GM18498 (cell line): Measurements from ENCODE around the gene NCKAP5L.
"Not testable (repeated sequence)": the region's sequence is repeated elsewhere in the genome, so short reads cannot be mapped to it uniquely, and the experiment has no call there.

ENCODE experiments used
- ATAC-seq: cut with Tn5 transposase; IDR thresholded peaks from one replicate; pipeline ENCODE4 v1.9.1; 2021; ENCODE audit warnings: mild to moderate bottlenecking, moderate library complexity; ENCODE audit not compliant: unreplicated experiment

NCKAP5L gene, protein sequence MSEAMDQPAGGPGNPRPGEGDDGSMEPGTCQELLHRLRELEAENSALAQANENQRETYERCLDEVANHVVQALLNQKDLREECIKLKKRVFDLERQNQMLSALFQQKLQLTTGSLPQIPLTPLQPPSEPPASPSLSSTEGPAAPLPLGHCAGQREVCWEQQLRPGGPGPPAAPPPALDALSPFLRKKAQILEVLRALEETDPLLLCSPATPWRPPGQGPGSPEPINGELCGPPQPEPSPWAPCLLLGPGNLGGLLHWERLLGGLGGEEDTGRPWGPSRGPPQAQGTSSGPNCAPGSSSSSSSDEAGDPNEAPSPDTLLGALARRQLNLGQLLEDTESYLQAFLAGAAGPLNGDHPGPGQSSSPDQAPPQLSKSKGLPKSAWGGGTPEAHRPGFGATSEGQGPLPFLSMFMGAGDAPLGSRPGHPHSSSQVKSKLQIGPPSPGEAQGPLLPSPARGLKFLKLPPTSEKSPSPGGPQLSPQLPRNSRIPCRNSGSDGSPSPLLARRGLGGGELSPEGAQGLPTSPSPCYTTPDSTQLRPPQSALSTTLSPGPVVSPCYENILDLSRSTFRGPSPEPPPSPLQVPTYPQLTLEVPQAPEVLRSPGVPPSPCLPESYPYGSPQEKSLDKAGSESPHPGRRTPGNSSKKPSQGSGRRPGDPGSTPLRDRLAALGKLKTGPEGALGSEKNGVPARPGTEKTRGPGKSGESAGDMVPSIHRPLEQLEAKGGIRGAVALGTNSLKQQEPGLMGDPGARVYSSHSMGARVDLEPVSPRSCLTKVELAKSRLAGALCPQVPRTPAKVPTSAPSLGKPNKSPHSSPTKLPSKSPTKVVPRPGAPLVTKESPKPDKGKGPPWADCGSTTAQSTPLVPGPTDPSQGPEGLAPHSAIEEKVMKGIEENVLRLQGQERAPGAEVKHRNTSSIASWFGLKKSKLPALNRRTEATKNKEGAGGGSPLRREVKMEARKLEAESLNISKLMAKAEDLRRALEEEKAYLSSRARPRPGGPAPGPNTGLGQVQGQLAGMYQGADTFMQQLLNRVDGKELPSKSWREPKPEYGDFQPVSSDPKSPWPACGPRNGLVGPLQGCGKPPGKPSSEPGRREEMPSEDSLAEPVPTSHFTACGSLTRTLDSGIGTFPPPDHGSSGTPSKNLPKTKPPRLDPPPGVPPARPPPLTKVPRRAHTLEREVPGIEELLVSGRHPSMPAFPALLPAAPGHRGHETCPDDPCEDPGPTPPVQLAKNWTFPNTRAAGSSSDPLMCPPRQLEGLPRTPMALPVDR (N-terminal part only)

DNA sequence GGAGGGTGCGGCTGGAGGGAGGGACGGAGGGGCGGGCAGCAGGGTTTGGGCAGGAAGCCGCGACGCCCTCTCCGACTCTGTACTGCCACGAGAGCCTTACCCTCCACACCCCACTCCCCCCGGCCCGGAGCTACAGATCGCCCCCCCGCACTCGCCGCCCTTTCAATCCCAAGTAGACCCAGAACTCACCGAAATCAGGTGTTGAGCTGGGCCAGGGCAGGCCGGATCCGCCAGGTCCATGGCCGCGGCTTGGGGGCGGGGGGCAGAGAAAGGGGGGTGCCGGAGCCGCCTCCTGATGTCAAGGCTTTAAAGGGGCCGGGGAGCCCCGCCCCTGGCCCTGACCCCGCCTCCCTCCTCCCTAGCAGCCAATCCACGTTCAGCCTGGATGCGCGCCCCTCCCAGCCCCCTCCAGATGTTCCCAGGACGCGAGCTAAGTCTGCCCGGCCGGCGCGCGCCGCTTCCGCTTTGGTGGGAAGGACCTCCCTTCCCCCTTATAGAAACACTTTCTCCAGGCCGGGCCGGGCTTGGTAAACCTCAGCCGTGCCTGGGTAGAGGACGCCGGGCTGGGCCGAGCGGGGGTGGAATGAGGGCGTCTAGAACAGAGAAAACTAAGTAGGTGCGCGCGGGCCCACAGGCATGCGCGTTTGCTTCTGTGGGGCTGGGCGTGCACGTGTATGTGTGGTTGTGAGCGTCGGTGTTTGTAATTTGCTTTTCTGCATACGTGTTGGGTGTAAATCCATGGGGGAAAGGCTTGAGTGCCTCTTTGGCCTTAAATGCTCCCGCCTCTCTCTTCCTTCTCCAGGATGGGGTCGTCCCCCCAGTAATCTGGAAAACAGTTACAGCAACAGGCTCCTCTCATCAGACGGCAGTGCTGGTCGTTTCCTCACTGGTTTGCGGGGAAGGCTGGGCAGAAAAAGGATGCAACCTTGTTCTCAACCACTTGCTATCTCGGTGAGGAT, at the start of gene NCKAP5L:
Gene NCKAP5L, minus strand, starts transcription at position 281 of the 959 bp plus-strand sequence. CDS start 24,369 bp downstream, outside the sequence.
- ATAC-seq, result peak; percentile 92

DNA sequence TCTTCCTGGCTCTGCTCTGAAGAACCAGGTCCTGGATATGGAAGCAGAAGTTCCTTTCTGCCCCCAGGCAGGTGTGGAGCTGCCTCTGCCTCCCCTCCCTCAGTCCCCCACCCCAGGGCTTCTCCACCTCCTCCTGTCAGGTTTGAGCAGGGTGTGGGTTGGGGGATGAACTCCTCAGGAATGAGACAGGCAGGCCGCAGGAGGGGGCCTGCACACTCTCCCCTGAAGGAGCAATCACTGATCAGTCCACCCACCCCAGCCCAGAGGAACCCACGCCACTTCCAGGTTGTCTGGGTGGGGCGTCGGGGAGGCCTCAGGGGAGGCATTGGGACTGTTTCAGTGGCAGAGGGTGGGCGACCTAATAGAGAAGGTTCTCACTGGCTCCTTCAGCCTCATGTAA, 48.9 kb upstream of the NCKAP5L start:
- no peak for ATAC-seq

DNA sequence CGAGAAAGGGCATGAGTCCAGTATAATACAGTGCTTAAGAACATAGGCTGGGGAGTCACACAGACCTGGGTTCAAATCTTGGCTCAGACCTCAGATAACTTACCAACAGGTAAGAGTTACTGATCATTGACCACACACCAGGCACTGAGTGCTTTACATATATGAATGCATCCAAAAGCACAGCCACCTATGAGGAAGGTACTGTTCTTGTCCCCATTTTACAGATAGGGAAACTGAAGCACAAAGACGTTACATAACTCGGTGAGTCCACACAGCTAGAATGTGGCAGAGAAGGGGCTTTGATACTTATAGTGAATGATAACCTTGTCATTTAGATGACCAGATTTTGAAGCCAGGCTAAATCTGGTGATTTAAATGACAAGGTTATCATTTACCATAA, 47.9 kb upstream of the NCKAP5L start:
- ATAC-seq, result no peak

DNA sequence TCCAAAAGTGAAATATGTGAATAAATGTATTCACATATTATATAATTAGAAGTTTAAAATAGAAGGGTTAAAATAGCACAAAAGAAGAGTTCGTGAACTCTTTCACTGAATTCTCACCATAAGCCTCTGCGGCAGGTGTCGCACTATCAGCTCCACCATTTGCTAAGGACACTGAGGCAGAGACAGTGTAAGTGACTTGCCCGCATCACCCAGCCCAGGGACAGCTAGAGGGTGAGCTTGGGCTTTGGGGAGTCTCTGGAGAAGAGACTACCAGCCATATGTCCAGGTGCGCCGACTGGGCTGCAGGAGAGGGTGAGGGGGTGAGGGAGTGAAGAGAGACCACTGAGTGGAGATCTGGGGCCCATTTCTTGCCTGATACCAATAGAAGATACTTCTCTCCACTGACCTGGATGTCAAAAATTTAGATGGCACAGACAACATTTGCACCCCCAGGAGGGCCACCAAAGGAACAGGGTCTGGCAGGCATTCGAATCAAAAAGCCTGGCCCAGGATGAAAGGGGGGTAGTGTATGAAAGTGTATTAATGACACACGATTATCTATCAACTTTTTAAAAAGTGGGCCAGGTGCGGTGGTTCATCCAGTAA, 47.0 kb upstream of the NCKAP5L start:
- no peak for ATAC-seq

DNA sequence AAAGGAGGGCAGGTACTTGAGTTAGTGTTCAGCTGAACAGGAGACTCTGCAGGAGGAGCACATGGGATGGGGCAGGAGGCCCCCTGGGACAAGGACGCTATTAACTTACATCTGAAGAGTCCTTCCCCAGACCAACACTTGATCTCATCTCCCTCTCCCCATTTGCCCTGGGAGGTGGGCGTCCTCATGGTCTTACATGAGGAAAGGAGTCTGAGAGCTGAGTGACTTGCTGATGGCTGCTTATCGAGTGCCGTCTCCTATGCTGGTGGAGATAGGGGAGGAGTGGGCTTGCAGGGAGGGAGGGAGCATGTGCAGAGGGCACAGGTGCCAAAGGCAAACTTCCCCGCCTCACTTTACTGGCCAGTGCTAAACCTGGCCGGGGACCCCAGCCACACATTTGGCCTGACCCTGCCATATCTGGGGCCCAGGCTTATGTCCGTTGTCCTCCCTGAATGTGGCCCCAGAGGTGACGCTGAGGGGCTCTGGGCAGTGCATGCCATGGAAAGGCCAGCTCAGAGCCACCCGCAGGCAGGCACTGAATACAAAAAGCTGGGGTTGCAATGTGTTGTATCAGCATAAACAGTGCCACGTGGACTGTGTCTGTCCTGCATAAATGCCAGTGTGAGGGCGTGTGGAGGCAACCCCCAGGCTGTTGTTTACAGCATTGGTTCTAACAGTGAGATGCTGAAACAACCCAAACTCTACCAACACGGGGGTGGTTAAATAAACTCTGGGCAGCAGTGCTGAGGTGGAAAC, 46.1 kb upstream of the NCKAP5L start:
- no peak for ATAC-seq

DNA sequence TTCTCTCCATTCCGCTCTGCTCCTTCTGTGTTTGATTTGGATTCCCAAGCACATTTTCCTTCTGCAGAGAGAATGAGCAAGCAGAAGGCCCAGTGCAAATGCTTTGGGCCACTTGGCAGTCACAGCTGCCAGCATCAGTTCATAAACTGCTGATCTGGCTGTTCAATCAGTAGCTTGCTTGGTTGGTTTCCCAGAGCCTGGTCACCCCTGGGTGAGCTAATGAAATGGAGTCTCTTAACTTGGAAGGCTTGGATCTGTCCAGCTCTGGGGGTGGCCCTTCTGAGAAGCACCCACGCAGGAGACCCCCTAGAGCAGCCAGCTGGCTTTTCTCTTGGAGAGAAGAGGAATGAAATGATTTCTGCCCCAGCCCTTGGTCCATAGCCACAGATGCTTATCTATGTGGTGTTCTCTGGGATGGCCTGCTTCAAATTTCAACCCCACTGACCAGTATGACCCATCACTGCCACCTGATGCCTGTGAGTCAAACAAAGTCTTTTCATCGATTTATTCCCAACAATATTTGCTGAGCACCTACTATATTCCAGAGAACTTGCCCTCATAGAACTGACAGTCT, 45.2 kb upstream of the NCKAP5L start:
- no peak for ATAC-seq

DNA sequence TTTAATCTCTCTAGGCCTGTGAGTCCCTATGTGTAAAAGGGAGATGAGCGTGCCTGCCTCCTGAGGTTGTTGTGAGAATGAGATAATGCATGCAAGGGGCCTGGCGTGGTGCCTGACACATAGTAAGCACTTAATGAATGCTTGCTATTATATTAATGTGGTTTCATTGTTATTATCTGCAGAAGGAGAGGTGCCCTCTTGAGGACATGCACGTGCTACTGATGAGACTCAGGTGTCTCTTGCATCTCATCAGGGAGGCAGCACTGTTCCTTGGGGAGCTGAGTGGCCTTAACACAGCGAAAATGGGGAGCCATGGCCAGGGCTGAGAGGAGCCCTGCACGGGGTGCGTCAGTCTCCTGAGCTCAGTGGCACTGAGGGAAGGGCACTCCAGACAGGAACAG, 44.6 kb upstream of the NCKAP5L start:
- no peak for ATAC-seq

DNA sequence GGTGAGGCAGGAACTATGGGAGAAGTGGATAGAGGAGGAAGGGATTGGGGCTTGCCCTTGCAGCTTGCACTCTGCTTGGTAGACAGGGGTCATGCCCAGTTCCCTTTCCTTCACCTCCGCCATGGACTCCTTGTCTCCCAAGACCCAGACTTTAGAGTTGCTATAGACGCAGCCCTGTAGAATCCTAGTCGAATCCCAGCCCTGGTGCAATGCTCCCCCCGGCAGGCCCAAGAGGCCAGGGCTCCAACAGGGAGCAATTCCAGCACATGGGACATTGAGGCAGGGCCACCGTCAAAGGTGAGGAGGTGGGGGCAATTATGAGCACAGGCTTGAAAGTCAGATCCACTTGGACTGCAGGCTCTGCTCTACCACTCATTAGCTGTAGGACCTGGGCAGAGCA, 44.2 kb upstream of the NCKAP5L start:
- no peak for ATAC-seq

DNA sequence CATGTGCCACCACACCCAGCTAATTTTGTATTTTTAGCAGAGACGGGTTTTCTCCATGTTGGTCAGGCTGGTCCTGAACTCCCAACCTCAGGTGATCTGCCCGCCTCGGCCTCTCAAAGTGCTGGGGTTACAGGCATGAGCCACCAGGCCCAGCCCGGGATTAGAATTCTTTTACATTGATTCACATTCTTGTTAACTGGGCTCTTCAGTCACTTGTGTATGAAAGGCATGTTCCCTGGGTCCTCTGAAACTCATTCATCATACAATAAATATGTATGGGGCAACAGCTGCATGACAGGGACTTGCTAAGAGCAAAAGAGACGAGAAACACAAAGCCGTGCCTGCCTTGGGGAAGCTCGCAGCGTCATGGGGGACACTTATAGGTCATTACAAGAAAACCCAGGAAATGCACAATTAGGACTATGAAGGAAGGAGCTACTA, 43.6 kb upstream of the NCKAP5L start:
- not testable (repeated sequence) for ATAC-seq

DNA sequence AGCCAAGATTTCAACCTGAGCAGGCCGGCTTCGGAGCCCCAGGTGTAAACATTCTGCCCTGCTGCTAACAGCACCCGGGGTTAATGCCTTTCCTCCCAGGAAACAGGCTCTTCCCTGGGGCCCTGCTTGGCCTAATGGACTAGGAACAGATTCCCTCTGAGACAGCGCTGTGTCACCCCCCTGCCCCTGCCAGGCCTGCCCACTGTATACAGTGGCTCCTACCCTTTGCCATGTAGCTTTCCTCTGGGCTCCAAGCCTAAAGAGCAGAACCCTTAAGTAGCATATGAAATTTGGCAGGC, 43.0 kb upstream of the NCKAP5L start:
- no peak for ATAC-seq

DNA sequence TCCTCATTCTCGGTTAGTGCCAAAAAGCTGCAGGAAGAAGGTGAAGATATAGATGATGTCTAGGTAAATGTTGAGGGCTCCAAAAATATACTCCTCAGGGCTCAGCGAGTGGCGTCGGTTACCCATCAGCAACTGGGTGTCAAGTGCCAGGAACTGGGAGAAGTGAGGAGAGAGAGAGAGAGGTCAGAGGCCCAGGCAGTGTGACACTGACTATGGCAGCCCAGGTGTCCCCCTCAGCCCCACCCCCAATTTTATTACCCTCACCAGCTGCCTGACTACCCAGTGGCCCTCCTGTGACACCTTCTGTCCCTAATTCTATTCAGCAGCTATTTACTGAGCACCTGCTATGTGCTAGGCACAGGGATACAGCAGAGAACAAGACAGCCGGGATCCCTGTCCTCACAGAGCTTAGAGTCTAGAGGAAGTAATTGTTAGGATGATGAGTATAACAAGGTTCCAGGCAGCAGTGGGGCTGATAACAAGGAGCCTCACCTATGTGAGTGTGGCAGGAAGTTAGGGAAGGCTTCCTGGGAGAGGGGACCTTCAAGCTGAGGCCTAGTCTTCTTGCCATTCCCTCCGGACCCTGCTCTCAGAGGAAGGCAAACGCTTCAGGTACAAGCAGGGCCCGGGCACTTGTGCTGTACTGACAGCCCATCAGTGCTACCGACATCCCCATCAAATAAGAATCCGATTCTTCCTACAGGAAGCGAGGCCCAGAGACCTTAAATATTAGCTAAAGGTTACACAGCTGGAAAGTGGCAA, 42.5 kb upstream of the NCKAP5L start:
- ATAC-seq, result no peak

DNA sequence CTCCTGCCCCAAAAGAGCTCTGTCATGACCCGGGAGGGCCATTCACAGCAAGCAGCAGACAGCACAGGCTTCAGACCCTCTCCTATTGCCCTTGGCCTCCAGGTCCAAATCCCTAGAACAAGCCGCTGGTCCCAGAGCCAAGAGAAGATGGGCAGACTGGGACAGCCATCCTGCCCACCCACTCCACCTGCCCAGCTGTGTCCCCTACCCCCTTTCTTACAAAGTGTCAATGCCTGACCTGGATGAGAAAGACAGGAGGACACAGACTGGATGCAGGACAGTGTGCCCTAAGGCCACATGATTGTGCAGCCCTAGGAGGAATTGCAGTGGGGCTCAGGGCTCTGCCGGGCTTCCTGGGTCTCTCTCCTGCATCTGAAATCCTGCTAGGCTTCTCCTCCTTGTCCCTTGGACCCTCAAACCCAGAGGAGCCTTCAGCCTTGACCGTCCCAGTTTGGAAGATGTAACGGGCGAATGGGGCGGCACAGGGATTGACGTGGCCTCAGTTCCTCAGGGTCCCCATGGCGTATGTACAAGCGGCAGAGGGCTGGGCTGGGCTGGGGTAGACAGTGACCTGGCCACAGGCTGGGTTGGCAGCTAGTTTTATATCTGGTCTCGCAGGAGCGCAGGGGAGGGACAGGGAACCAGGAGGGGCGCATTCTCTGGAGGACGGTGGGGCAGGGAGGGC, 41.7 kb upstream of the NCKAP5L start:
- no peak for ATAC-seq

DNA sequence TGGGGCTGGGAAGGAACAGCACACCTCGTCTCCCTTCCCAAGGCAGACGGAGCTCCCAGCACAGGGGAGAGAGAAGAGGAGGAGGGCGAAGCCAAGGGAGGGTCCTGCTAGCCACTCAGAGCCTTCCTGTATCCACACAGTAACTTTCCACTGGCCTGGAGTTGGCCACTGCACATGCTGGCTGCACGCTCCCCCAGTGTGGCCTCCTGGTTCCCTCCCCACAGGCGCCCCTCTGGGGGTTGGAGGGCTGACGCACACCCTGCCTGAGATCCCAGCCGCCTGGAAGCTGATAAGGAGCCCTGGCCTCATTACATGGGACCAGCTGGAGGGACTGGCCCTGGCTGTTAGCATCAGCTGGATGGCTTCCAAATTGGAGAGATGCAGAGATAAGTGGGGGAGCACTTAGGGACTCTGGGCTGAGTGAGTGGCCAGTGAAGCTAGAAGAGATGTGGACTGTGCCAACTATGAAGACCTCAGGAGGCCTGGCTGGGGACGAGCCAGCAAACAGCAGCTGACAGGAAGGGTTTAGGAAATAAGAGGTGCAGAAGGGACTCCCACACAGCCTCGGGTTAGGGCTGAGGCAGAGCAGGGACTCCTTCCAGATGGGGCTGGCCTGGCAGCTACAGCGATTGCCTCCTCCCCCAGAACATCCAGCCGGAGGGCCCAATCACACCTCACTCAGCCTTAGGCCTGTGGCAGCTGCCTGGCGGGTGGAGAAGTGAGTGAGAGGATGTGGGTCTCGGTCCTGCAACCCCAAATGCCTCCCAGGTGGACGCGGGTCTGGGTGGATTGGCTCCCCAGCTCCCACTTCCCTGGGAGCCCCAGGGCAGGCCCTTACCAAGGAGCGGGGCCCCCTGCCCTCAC, 41.0 kb upstream of the NCKAP5L start:
- ATAC-seq, result no peak

DNA sequence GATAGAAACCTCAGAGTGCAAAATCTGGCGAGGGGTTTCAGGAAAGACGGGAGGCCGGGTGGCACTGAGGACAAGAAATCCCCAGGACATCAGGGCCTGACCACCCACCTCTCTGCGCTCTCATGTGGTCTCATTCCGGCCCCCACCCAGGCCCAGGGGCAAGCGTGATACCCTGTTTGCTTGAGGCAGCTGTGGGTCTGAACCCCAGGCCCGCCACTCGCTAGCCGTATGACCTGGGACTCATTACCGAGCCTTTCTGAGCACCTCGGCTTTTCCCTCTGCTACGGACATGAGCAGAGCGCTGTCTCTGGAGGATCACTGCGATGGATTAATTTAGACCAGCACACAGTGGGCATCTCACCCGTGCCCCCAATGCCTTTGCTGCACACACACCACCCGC, 40.2 kb upstream of the NCKAP5L start:
- ATAC-seq, result no peak

DNA sequence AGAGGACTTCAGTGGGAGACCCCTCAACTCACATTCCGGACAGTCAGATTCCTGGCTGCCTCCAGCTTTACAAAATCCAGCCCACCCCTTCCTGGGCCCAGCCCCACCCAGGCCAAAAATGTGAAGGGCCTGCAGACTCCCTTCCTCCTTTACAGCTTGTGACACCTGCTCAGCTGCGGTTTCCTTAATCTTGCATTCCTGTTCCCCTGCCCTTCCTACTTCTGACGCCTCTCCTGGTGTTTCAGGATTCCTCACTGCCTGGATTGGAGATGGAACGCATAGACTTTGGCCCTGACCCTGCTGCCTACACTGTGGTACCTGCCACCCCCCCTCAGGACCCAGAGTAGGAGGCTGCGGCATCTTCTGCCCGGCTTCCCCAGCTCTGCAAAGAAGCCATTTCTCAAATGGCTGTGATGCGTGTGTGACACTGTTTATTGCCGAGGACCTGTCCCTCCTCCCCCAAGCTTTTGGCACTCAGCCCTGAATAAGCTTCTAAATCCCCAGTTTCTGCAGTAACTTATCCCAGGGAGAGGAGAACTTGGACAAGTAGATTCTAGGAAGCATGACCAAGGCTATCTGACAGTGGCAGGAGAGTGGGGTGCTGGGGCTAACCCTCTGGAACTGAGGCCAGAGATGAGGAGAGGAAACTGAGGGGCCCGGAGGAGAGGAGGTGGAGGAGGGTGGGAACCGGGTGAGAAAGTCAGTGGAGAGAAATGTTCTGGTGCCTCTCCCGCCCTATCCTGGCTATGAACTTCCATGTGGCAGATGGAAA, 39.5 kb upstream of the NCKAP5L start:
- no peak for ATAC-seq
